HUES6 (cell line): ENCODE data around the gene EHMT1.

Source experiments
- H3K27ac ChIP-seq: 2 replicates; pipeline ENCODE4 v1.7.0; 2013; ENCODE audit warnings: low read depth, mild to moderate bottlenecking, low read length, inconsistent platforms
- H3K27me3 ChIP-seq: 2 replicates; pipeline ENCODE4 v1.6.1; 2013; ENCODE audit warnings: low read length; ENCODE audit not compliant: control insufficient read depth, insufficient read depth
- H3K36me3 ChIP-seq: 2 replicates; pipeline ENCODE4 v1.6.1; 2013; ENCODE audit warnings: low read length; ENCODE audit not compliant: control insufficient read depth, insufficient read depth
- H3K4me1 ChIP-seq: 2 replicates; pipeline ENCODE4 v1.6.1; 2013; ENCODE audit warnings: low read length; ENCODE audit not compliant: control insufficient read depth, insufficient read depth
- H3K4me3 ChIP-seq: 2 replicates; pipeline ENCODE4 v1.5.1; 2013; ENCODE audit warnings: low read depth, low read length
- H3K9ac ChIP-seq: one replicate; pipeline ENCODE4 v1.6.1; 2013; ENCODE audit warnings: mild to moderate bottlenecking, low read length
- H3K9me3 ChIP-seq: 2 replicates; pipeline ENCODE4 v1.6.1; 2013; ENCODE audit warnings: low read depth, low read length; ENCODE audit not compliant: control insufficient read depth, insufficient read depth

Gene EHMT1

DNA sequence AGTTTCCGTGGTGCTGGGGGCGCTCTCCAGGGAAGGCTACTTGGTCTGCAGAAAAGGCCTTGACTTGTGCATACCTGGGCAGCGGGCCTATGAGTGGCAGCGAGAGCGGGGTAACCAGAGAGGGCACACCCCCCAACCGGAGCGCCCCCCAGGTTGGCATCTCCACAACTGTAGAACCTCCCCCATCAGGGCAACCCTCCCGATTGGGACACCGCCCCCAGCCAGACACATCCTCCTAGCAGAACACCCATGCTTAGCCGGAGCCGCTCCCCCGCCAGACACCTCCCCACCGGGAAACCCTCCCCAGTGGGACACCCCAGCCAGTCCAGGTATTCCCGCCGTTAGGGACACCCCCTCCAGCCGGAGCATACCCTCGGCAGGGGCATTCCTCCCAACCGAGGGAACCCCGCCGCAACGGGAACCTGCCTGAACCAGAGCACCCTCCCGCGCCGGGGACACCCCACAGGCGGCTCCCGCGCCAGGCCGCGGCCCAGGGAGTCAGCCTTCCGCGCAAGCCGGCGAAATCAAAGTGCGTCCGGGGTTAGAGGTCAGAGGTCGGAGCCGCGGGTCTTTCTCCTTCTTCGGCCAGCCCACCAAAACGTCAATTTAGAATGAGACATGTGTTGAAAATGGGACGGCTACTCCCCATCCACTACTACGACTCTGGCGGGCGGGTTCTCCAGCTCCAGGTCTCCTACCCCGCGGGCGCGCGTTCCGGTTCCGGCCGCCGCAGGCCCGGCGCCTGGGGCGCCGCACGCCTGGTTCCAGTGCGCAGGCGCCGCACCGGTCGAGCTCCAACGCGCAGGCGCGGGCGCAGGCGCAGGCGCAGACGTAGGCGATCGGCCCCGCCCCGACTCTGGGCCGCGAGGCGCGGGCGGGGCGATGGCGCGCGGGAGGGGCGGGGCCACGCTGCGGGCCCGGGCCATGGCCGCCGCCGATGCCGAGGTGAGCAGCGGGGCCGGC lies at the start of gene EHMT1:
Gene EHMT1 (plus strand): TSS at position 901 of the 963 bp plus-strand sequence. CDS start 24 bp downstream, at position 925.
- Histone ChIP-seq H3K27ac (peak within 1 kb of the TSS; percentile 88), H3K27me3 (no peaks in the 10 kb centered on the region), H3K9me3 (no peaks in the 10 kb centered on the region), H3K4me3 (peak within 1 kb of the TSS; percentile 95), H3K4me1 (peaks cover 16% of the 10 kb centered on the region), H3K36me3 (peaks cover 46% of the 10 kb centered on the region), H3K9ac (peak within 1 kb of the TSS; percentile 98)

DNA sequence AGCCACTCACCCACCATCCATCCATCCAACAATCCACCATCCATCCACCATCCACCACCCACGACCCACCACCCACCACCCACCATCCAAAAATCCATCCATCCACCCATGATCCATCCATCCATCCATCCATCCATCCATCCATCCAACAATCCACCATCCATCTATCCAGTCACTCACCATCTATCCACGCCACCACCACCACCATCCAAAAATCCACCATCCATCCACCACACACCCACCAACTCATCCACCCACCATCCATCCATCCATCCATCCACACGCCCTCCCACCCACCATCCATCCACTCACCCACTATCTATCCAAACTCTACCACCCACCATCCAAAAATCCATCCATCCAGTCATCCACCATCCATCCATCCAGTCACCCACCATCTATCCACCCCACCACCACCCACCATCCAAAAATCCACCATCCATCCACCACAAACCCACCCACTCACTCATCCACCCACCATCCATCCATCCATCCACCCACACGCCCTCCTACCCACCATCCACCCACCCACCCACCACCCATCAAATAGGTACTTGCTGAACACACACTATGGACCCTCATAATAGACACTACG lies 49.1 kb upstream of the EHMT1 start:
- Histone ChIP-seq H3K27me3 (no peaks in the 10 kb centered on the region), H3K36me3 (peaks cover 43% of the 10 kb centered on the region), H3K27ac (no peak overlapping the region), H3K4me3 (no peak overlapping the region), H3K9me3 (no peaks in the 10 kb centered on the region), H3K9ac (no peak overlapping the region), H3K4me1 (no peaks in the 10 kb centered on the region)

DNA sequence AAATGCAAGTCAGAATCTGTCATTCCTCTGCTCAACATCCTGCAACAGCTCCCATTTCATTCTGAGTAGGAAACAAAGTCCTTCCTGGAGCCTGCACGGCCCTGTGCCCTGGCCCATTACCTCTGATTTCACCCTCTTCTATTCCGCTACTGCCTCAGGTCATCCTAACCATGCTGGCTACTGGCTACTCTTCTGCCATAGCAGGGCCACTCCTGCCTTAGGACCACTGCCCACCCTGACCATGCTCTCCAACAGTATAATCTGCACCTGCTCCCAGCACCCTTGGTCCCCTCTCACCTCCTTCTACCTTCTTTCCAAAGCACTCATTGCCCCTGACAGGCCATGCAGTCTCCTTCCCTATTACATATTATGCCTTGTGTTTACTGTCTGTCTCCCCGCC lies 48.2 kb upstream of the EHMT1 start:
- Histone ChIP-seq H3K36me3 (peaks cover 48% of the 10 kb centered on the region), H3K27me3 (no peaks in the 10 kb centered on the region), H3K4me3 (no peak overlapping the region)

DNA sequence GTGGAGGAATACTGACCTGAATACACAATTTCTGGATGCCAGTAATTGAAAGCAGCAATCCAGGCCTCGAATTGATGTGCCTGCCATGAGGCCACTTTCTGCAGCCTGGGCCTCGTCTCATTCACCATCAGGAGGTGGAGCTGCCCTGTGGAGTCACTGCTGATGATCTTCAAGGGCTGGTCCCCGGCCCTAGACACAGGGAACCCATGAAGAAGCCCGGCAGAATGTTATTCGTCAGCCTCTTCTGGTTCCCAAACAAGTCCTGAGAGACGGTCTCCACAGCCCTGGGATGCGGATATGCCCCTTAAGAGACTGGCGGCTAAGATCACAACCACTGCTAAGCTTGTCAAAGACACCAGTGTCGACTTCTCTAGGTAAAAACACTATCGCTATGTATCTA lies 44.6 kb upstream of the EHMT1 start:
- Histone ChIP-seq H3K36me3 (peaks cover 54% of the 10 kb centered on the region), H3K9me3 (no peaks in the 10 kb centered on the region), H3K4me3 (no peak overlapping the region), H3K27ac (no peak overlapping the region), H3K27me3 (no peaks in the 10 kb centered on the region), H3K4me1 (peaks cover 11% of the 10 kb centered on the region), H3K9ac (no peak overlapping the region)

More for the DNA sequence above, 48.2 kb upstream of the EHMT1 start:
- H3K9me3 ChIP-seq: no peaks in the 10 kb centered on the region
- H3K4me1 ChIP-seq: no peaks in the 10 kb centered on the region
- no peak overlapping the region for H3K27ac ChIP-seq
- no peak overlapping the region for H3K9ac ChIP-seq

DNA sequence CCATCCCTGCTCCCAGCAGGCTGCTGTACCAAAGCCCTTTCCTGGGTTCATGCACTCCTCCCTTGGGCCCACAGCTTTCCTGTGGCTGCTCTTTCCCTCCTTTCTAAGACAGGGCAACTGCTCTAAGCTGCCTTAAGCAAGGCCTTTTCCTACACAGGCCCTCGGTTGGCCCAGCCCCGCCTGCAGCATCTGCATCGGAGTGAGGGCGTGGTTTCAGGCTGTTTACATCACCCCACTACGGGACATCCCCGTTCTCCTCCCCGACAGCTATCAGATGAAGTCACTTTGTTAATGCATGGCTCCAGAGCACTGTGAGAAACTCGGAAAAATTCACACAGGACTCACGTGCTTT lies 43.5 kb upstream of the EHMT1 start:
- no peaks in the 10 kb centered on the region for H3K27me3 ChIP-seq
- peaks cover 52% of the 10 kb centered on the region for H3K36me3 ChIP-seq
- H3K9me3 ChIP-seq: no peaks in the 10 kb centered on the region
- H3K4me3 ChIP-seq: no peak overlapping the region
- no peak overlapping the region for H3K9ac ChIP-seq
- peaks cover 19% of the 10 kb centered on the region for H3K4me1 ChIP-seq
- H3K27ac ChIP-seq: no peak overlapping the region

DNA sequence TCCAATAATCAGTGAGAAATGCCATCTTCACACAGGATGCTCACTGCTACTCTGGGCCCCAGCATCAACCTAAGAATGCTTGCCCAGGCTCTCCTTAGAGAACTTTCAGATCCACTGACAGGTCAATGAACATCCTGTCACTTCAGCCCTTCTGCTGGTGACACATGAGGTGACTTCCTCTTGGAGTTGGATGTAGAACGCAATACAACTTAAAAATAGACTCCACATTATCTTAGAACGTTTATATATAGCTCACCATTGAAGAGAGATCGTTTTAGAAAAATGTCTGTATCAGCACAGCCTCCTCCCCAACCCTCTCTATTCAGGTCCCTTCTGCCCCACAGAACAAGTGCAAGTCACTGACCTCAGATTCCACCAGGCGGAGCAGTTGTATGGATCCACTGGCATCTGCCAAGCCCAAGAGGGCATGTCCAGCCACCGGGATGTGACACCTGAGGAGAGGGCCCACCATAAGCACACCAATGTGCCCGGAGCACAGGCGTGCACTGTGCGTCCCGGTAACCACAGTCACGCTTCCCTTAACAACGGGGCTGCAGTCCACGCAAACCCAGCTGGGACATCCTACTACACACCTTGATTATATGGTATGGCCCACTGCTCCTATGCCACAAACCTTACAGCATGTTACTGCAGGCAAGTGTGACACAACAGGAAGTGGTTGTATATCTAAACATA lies 42.9 kb upstream of the EHMT1 start:
- peaks cover 49% of the 10 kb centered on the region for H3K36me3 ChIP-seq
- H3K9me3 ChIP-seq: no peaks in the 10 kb centered on the region
- no peak overlapping the region for H3K4me3 ChIP-seq
- H3K27ac ChIP-seq: no peak overlapping the region
- peaks cover 24% of the 10 kb centered on the region for H3K4me1 ChIP-seq
- no peaks in the 10 kb centered on the region for H3K27me3 ChIP-seq
- H3K9ac ChIP-seq: no peak overlapping the region

DNA sequence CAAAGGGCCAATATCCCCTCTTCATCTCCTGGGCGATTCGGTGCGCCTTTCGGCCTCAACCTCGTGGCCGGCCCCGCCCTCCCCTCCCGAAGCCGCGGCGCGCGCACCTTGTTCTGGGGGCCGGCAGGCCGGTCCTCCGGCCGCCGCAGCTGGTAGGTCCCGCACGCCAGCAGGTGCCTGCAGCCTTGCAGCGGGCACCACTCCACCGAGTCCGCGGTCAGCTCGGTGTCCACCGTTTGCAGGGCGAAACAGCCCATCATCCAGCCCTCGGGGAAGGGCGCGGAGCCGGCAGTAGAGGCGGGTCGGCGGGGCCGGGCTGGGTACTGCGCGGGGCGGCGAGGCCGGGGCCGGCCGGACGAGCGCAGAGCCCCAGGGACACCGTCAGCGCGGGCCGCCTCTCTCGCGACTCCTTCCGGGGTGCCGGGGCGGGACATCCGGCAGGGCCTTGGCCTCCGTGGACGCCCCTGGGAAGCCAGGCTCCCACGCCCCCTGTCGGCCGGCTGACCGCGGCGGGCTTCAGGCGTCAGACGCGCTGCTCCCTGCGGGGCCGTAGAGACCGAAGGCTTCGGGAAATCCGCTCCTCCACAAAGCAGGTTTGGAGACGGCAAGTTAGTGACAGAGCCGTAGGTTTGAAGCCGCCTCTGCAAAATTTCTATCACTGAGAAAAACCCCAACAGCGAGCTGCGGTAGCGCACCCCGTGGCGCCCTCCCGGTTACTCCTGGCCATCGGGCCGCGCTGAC lies 40.1 kb upstream of the EHMT1 start, which contains the start of gene DPH7:
Gene DPH7 (minus strand): TSS at position 408 of the 741 bp plus-strand sequence. CDS start 148 bp downstream, at position 260.
- H3K9me3 ChIP-seq: no peaks in the 10 kb centered on the region
- H3K27me3 ChIP-seq: no peaks in the 10 kb centered on the region
- H3K36me3 ChIP-seq: peaks cover 62% of the 10 kb centered on the region
- peak within 1 kb of the TSS; percentile 89 for H3K27ac ChIP-seq
- peak within 1 kb of the TSS; percentile 100 for H3K4me3 ChIP-seq
- peak within 1 kb of the TSS; percentile 94 for H3K9ac ChIP-seq
- peaks cover 31% of the 10 kb centered on the region for H3K4me1 ChIP-seq

DNA sequence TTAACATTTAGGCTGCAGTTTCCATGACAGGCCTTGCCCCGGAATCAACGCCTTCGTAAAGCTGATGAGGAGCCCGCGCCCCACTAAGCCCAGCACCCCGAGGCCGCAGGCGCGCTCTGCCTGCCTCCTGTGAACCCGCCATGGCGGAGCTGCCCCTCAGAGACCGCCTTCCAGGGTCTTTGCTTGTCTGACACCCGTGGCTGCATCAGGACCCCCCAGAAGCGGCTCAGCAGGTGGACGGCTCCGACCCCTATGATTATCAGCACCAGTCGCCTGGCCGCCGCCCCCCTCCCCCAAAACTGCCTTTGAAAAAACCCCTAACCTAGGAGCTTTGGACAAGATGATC lies 39.6 kb upstream of the EHMT1 start:
- H3K9me3 ChIP-seq: no peaks in the 10 kb centered on the region
- no peaks in the 10 kb centered on the region for H3K27me3 ChIP-seq
- peaks cover 31% of the 10 kb centered on the region for H3K4me1 ChIP-seq
- H3K9ac ChIP-seq: peak overlapping the region; percentile 61
- H3K27ac ChIP-seq: peak overlapping the region; percentile 58; the same call in 1 of the 2 replicates
- H3K4me3 ChIP-seq: peak overlapping the region; percentile 100
- H3K36me3 ChIP-seq: peaks cover 62% of the 10 kb centered on the region

DNA sequence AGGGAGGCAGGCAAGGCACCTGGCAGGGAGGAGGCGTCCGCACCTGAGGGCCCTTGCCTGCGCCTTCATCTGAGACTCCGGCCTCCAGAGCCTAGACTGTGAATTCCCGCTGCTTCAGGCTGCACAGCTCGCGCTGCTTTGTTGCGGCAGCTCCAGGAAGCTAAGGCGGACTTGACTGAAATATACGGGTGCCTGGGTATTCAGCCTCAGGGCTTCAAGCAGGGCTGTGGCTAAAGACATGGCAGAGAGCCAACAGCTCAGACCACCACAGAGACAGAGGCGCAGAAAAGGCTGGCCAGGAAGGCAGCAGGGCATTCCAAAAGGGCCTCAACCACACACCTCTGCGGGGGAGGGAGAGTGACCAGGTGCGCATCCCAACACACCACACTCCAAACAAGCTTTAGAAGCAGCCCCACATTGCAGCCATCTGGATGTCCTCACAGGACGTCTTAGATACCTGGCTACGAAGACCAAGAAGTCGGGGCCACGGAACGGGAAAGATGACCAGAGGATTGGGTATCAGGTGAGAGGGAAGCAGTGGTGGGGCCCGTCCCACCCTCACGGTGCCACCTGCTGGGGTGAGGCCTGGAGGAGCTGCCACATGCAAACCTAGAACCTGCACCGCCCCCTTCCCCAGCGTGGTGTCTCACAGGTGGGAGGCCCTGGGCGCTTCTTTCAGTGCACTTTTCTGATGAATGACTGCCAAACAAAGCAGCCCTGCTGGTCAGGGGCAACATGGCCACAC lies 38.4 kb upstream of the EHMT1 start:
- Histone ChIP-seq H3K36me3 (peaks cover 58% of the 10 kb centered on the region), H3K4me1 (peaks cover 31% of the 10 kb centered on the region), H3K9ac (no peak overlapping the region), H3K4me3 (no peak overlapping the region), H3K9me3 (no peaks in the 10 kb centered on the region), H3K27ac (no peak overlapping the region), H3K27me3 (no peaks in the 10 kb centered on the region)

DNA sequence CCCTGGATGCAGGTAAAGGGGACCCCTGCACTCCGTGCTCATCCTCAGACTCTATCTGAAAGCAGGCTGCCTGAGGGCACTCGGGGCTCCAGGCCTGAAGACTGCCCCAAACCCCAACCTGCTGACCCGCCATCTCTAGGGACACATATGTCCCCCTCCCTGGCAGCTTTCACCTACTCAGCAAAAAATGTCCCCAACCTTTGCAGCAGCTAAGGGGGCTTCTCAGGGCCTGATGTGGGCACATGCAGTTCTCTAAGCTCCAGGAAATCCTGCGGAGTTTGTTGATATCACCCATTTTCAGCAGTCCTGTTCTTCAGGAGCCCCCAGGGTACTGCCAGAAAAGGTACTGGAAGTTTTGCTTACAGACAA lies 37.9 kb upstream of the EHMT1 start:
- Histone ChIP-seq H3K27ac (no peak overlapping the region), H3K9me3 (no peaks in the 10 kb centered on the region), H3K9ac (no peak overlapping the region), H3K4me1 (peaks cover 31% of the 10 kb centered on the region), H3K36me3 (peaks cover 58% of the 10 kb centered on the region), H3K4me3 (no peak overlapping the region), H3K27me3 (no peaks in the 10 kb centered on the region)
